Measurements from ENCODE around the gene WDR18.

DNA sequence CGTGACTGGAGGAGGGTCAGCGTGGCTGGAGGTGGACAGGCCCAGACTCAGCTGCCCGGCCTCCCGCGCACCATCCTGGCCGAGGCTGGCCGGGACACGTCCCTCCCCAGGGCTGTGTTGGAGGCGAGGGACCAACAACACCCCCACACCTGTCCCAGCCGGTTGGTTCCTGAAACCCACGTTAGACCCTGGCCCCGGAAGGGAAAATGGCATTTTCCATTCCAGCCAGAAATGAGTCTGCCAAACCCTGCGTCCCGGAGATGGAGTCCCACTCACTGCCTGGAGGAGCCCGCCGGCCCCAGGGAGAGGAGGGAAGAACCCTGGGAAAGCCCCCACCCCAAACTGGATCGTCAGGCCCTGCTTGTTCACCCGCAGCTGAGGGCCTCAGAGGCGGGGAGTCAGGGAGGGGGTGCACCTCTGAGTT is 4.8 kb upstream of the WDR18 start:
- no peak for TF ChIP-seq CTCF (IDR thresholded peaks at IDR 0.05; ENCODE audit: insufficient read depth, low read depth, low read length)
- no peak for TF ChIP-seq EZH2 (IDR thresholded peaks at IDR 0.05; ENCODE audit: insufficient read depth, low read length)
